CD1c-positive myeloid dendritic cell (primary cell): ENCODE results near the gene SLC22A17.

Experiments
- DNase-seq: peaks from one replicate; pipeline ENCODE4 v3.0.0-alpha.2; 2016; ENCODE audit errors: extremely low spot score

The SLC22A17 gene

DNA sequence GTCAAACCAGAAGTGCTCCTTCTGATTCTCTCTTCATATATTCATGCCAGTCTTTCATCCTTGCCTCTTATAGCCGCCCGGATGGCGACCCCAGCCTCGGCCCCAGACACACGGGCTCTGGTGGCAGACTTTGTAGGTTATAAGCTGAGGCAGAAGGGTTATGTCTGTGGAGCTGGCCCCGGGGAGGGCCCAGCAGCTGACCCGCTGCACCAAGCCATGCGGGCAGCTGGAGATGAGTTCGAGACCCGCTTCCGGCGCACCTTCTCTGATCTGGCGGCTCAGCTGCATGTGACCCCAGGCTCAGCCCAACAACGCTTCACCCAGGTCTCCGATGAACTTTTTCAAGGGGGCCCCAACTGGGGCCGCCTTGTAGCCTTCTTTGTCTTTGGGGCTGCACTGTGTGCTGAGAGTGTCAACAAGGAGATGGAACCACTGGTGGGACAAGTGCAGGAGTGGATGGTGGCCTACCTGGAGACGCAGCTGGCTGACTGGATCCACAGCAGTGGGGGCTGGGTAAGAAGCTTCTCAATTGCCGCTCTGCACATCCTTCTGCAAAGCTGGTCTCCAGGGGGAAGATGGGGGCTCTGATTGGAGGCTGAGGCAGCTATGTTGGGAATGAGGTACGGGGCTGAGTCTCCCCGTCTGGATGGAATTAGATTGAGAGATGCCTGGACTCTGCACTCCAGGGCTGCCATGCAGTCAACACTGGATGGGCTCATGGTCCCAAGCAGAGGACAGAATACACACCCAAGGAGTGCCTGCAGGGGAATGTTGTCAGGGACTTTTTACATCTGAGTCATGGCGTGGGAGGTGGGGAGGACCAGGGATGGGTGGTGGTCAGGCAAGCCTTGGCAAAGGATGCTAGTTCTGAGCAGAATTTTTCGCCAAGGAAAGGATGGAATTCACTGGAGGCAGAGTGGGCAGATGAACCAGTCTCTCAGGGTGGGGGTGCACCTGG is 44.7 kb downstream of the SLC22A17 start:
- no peak for DNase-seq

DNA sequence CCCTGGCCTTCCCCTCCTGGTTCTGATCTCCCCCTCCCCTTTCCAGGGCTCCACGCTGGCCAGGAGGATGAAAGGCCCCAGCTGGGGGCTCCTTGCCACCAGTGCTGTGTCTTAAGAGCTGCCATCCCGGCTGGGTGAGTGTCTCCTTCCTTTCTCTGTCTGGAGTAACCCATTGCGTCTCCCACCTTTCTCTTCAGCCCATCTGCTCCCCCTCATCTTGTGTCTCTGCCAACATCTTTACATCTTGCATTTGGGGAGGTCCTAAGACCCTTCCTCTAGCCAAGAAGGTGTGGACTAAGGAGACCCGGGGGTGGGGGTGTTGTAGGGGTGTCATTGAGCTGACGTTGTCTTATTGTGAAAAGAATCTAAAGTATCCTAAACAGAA is 45.5 kb downstream of the SLC22A17 start:
- no peak for DNase-seq

DNA sequence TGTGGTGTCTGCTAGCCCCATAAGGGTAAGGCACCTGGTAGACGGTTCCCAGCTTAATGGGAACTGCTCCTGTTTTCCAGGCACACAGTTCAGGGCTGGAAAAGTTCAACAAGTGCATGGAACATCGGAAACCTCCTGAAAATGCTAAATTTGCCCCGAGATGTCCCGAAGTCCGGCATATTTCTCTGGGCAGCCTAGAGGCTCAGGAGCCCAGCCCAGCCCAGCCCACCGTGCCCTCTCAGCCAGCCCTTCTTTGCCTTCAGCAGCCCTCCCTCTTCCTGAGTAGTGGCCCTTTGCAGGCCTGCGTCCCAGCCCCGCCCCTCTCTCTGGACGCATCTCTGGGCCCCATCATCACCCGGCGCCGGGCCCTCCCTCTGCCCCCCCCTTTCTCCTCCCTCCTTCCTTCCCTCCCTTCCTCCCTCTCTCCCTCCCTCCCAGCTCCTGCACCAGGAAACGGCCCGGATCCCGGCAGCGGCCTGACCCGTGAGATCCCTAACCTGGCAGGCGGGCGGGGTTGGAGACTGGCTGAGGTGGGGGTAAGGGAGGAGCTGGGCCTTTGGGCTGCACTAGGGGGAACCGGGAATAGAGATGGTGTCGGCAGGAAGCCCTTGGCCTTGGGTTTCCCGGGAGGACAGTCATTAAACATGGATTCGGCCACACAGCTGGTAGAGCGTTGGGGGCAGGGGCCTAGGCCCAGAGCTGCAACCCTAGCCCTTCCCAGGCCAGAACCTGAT is 46.1 kb downstream of the SLC22A17 start, which contains the start of gene BCL2L2:
Gene BCL2L2, plus strand, starts transcription at position 422 of the 734 bp plus-strand sequence. CDS start 935 bp downstream, outside the sequence.
- DNase-seq = peak; percentile 62

DNA sequence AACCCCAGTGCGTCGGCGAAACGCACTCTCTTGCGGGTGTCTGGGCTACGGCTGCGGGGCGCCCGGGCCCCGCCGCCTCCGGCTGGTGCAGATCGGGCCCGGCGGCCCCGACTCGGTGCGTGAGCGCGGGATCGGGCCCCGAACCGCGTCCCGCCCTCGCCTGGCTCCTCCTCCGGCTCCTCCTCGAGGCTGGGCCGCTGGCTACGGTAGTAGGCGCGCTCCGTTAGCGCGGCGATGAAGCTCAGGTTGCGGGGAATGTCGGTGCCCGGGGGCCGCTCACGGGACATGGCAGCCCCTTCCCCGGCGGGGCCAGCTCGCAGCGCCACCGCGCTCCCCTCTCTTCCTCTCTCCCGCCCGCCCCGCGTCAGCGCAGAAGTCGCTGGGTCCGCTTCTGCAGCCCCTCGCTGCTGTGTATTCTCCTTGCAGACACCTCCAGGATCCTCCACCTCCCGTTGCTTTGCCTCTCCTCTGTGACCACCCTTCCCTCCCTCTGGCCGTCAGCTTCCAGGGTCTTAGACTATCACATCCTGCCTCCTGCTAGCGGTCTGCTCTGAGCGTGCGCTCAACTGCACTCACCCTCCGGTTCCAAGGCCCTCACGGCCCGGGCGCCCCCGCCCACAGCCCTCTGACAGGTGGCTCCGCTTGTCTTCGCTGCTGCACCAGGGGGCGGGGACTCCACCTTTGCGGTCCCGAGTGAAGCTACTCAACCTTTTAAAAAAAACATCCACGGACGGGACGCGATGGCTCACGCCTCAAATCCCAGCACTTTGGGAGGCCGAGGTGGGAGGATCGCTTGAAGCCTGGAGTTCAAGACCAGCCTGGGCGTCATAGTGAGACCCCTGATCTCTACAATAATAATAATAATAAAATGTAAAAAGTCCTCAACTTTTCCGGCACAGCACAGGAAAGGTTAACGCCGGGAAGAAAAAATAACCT is 50.1 kb downstream of the SLC22A17 start, which contains the start of gene PPP1R3E:
Gene PPP1R3E, minus strand, starts transcription at position 570 of the 936 bp plus-strand sequence. Its CDS starts 283 bp downstream, at position 287.
- DNase-seq = peak; percentile 65

DNA sequence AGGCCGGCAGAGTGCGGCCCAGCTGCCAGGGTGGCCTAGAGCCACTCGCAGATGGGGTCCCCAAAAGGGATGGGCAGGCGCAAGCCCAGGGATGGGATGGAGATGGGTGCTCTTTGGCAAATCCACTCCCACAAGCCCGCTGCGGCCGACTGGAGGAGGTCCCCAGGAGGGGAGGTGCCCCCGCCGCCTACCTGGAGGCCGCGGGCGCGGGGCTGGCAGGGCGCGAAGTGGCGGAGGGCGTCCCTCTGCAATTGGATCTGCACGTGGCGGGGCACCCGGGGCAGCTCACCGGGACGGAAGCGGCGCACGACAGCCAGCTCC is 50.8 kb downstream of the SLC22A17 start:
- no peak for DNase-seq

DNA sequence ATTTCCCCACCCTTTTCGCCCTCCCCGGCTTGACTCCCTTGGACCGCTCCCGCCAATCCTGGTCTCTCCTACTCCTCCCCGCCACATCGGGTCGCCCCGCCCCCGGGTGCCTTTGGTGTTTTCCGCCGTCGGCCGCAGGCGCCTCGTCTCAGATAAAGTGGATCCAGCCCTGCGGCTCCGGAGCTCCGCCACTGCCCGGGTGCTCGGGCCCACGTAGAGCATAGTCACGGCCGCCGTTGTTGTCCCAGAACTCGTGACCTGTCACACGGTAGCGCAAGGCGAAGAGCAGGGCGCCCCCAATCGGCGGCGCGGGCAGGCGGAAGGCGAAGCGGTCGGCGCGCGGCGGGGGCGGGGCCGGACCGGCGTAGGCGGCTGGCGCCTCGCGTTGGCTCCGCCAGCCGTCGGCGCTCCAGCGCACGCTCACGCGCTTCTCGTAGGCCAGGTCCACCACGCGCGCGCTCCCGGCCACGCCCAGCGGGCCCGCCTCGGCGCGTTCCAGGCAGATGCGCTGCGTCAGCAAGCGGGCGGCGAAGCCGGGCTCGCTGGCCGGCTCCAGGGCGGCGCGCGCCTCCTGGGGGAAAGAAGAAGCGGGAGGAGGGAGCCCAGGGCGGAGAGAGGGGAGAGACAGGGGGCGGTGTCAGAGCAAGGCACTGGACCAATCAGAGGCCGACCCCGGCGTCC is 51.3 kb downstream of the SLC22A17 start:
- peak; percentile 100 for DNase-seq

DNA sequence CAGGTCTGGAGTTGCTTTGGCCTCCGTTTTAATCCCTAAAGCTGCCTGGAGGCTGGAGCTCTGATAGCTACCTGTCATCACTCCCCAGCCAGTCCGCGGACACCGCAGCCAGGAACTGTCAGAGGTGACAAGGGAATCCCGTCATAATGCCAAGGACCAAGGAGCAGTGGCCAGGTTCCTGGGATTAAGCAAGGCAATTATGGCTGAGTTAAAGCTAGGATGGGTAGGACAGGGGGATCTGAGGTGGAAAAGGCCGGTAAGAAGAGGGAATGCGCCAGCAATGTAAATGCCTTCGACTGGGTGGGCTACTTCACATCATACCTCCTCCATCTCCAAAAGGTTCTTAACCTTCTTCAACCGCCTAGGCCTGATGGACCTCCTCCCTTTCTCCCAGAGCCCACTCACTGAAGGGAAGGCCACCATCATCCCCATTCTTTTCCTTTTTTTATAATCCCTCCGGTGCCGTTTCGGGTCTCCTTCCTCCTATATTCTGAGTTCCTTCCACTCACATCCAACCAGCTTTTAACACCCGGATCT is 51.9 kb downstream of the SLC22A17 start:
- peak; percentile 37 for DNase-seq

DNA sequence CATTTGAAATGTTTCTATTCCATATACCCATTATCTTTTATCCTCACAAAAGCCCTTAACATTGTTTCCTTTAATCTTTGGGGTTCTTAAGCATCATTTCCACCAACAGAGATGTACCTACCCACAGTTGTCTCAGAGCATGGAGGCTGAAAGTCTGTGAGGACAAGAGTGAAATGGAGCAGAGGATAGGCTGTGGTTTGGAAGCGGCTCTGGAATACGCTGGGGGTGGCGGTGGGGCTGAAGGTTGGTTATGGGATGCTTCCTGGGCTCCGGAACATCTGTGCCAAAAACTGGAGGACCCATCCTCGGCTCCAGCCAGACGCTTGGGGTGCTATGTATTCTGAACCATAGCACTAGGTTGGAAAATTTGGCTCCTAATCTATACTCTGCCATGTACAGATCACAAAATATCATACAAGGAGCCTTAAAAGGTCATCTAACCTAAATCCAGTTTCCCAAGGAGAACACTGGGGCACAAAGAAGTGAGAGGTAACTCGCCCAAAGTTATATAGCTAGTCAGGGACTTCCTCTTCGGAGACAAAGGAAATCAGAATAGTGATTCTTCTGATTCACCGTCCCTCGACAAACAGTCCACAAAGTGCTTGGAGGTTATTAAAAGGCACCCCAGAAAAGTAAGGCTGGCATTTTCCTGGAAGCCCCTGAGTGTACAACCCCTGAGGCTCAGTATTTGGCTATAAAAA is 52.6 kb downstream of the SLC22A17 start:
- peak; percentile 44 for DNase-seq

DNA sequence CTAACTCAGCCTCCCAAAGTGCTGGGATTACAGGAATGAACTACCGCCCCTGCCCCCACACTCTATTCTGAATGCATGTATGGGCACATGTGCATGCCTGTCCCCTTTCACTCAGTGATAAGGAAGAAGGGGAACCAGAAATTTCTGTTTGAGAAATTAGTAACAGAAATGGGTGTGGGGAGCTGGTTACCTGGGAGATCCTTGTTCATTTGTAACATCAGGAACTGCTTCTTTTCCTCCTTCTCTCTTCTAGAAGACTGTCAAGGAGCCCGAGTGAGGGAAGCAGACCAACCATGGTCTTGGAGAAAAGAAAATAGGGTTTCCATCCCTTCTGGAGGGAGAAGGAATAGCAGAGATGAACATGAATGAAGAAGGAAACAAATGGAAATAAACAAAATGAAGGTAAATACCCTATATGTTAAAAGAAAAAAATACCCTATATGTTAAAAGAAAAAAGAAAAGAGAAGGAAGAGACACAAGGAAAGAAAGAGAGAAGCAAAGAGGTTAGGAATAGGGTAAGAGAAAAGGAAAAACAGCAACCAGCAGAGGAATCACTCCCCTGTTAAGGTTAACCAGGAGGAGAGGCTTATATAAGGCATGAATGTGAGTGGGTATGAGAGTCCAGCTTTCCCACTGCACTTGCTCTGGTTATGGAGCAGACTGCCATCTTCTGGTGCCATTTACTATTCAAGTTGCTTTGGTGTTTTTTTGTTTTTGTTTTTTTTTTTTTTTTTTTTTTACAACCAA is 53.3 kb downstream of the SLC22A17 start:
- DNase-seq = peak; percentile 33

DNA sequence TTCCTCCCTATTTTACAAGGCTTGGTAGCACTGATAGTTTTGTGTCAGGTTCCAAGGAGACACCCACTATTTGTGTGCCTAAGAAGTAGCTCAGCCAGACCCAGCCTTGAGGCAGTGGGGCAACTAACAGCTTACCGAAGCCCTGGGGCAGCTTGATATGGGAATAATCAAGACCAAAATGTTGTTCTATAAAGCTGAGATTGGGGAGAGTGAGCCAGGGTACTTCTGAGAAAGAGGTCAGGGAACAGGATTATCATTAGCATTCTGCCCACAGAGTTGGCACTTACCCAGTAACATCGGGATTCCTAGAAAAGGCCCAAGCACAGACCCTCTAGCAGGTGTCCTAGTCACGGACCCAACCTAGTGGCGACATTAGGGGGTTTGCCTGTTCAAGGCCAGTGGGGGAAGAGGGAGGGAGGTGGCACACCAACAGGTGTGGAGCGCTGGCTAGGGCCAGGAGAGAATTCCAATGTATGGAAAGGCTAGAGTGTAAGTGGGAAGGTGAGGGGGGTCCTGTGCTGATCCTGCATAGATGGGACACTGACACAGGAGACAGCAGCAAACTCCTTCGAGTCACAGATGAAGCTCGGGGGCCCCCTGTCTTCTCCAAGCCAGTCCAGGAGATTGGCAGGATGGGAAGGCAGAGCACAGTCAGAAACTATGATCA is 54.9 kb downstream of the SLC22A17 start:
- DNase-seq = no peak

DNA sequence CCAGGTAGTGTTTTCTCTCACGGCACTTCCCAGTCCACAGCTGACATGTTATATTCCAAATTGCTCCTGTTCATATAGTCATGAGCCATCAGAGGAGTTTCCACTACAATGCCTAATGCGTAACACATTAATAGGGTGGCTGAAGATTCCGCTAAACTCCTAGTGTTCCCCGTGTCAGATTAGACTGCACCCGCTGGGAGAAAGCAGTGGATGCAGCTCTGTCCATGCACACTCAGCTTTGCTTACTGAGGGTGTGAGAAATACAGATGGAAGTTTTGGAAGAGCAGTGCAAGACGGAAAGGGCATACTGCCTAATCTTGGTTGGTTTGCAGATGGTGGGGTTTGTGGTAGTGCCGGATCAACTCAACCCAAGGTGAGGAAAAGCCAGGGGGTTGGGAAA is 55.6 kb downstream of the SLC22A17 start:
- DNase-seq = no peak
